RWPE1 (cell line): ENCODE data around the gene TLCD3A.

ENCODE experiments used
- CTCF ChIA-PET: fragments of 350-600 bp; sonication (Branson Sonifier 250); formaldehyde crosslinking; extraction: SDS; loops from one replicate; lab custom pipeline; 2021; lab: Yijun Ruan, JAX
- POLR2A ChIA-PET: fragments of 400-600 bp; formaldehyde crosslinking; extraction: SDS; loops from one replicate; lab custom pipeline; 2020; ENCODE audit warnings: antibody characterized with exemption; ENCODE audit not compliant: low non-redundant PET; lab: Yijun Ruan, JAX
- DNase-seq: peaks from one replicate; pipeline ENCODE4 v3.0.0; 2012; ENCODE audit warnings: low spot score
- H3K27ac ChIP-seq: fragments of 450-650 bp; 2 replicates; pipeline ENCODE4 v1.5.1; 2017
- TF ChIP-seq, protein P1 (sequence below): fragments of 450-650 bp; conservative IDR thresholded peaks from 2 replicates; pipeline ENCODE4 v1.5.1; 2017; ENCODE audit warnings: low read depth, mild to moderate bottlenecking

Gene TLCD3A

GRCh38 chr17:725084-725483 is 7.3 kb upstream of the TLCD3A start:
- DNase-seq = no peak
- ChIA-PET CTCF (no interaction called here), POLR2A (interaction anchor here (0.7 kb wide), 1 partner anchor 109 kb away, joined by 8 read pairs; no protein-coding TSS in a partner anchor)
- TF ChIP-seq, protein P1, sequence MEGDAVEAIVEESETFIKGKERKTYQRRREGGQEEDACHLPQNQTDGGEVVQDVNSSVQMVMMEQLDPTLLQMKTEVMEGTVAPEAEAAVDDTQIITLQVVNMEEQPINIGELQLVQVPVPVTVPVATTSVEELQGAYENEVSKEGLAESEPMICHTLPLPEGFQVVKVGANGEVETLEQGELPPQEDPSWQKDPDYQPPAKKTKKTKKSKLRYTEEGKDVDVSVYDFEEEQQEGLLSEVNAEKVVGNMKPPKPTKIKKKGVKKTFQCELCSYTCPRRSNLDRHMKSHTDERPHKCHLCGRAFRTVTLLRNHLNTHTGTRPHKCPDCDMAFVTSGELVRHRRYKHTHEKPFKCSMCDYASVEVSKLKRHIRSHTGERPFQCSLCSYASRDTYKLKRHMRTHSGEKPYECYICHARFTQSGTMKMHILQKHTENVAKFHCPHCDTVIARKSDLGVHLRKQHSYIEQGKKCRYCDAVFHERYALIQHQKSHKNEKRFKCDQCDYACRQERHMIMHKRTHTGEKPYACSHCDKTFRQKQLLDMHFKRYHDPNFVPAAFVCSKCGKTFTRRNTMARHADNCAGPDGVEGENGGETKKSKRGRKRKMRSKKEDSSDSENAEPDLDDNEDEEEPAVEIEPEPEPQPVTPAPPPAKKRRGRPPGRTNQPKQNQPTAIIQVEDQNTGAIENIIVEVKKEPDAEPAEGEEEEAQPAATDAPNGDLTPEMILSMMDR = no peak
- no peak overlapping the region for H3K27ac ChIP-seq

DNA sequence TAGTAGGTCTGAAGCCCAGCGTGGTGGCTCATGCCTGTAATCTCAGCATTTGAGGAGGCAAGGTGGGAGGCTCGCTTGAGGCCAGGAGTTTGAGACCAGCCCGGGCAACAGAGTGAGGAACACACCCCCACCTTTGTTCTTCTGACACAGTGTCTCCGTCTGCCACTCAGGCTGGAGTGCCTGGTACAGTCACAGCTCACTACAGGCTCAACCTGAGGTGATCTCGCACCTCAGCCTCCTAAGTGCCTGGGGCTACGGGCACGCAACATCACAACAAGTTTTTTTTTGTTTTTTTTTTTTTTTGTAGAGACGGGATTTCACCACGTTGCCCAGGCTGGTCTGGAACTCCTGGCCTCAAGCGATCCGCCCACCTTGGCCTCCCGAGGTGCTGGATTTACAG is 6.7 kb upstream of the TLCD3A start:
- DNase-seq = no peak
- H3K27ac ChIP-seq = peak overlapping the region; percentile 45
- POLR2A ChIA-PET = interaction anchor here (0.7 kb wide), 2 partner anchors 109 to 271 kb away, joined by 3 to 8 read pairs; no protein-coding TSS in a partner anchor
- CTCF ChIA-PET = interaction anchor here (1.0 kb wide), 1 partner anchor 55 kb away, joined by 3 read pairs; no protein-coding TSS in a partner anchor
- TF ChIP-seq, protein P1 = no peak

DNA sequence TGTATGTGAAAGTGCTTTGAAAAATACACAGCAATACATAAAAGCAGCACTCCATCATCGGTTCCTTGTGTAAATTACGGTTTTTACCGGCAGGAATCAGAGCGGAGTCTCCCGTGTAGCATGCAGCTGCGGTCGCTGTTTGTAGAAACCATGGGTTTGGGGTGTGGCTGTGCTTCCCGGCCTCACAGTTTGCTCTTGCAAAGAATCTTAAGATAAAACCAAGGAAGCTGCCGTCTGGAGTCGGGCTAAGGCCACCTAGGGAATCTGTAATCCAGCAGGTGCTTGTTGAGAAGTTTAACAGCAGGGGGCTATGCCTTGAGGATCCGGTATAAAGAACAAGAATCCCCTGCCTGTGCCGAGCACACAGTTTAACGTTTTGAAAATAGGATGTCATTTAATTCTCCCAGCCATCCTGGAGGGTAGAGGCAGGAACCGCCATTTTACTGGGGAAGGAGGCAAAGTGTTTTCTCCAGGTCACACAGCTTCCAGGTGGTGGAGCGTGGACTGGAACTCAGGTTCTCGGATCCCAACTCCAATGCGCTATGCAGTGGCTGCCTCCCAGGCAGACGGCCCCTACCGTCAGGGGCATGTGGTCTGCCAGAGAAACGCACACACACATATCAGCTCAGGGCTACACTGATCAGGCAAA is 6.0 kb upstream of the TLCD3A start:
- peak overlapping the region; percentile 45 for H3K27ac ChIP-seq
- CTCF ChIA-PET = interaction anchor here (1.0 kb wide), 1 partner anchor 54 kb away, joined by 3 read pairs; no protein-coding TSS in a partner anchor
- no peak for DNase-seq
- TF ChIP-seq, protein P1 = no peak
- POLR2A ChIA-PET = no interaction called here

- TF ChIP-seq, protein P1 = no peak
- CTCF ChIA-PET = interaction anchor here (0.6 to 1.2 kb wide), 2 partner anchors 29 to 114 kb away, joined by 3 to 6 read pairs; no protein-coding TSS in a partner anchor
- peak overlapping the region; percentile 94 for H3K27ac ChIP-seq
- peak; percentile 90 for DNase-seq
- POLR2A ChIA-PET = no interaction called here
Measured at GRCh38 chr17:728911-729310, 3.5 kb upstream of the TLCD3A start.

DNA sequence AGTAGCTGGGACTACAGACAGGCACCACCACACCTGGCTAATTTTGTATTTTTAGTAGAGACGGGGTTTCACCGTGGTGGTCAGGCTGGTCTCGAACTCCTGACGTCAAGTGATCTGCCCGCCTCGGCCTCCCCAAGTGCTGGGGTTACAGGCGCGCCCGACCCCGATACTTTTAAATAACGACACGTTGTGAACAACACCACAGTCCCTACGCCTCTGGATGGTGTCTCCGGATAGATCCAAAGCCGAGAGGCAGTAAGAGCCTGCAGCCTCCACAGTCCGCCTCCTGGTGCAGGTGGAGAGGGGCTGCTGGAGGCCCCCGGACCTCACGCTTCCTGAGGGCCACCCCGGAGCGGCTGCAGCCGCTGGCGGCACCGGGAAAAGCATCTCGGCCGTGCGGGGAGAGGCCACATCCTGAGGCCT is 741 bp upstream of the TLCD3A start:
- peak overlapping the region; percentile 94 for H3K27ac ChIP-seq
- POLR2A ChIA-PET = no interaction called here
- no peak for DNase-seq
- CTCF ChIA-PET = no interaction called here
- TF ChIP-seq, protein P1 = no peak

DNA sequence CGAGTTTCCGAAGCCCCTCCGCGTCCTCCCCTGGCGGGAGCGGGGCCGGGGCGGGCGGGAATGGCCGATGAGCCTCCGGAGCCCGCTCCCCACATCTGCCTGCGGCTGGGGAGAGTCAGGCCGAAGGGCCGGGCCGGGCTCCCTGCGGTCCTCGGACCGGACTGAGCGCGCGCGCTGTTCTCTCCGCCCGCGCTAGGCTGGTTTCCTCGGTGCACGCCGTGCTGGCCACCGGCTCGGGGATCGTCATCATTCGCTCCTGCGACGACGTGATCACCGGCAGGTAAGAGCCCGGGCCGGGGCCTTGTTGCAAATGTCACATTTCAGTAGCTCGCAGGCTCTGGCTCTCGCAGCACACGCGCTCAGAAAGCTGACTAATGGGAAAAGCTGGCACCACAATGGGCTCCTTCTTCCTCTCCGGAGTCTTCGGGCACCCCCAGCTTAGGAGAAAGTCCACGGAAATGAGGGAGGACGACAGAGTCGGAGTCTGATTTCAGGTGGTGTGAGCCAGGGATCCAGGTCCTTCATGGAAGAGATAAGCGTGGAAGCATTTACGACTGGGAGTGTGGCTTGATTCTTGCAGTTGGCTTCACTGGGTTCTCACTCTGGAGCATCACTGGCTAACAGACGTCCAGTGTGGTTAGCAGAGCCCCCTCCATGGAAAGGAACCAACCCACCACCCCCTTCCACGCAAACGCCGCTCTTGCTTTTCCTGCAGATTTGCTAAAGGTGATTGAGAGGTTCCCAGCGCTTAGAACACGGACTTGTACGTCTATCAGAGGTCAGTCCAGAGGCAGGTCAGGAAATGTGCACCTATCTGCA is 715 bp downstream of the TLCD3A start:
- ChIA-PET POLR2A (no interaction called here), CTCF (interaction anchor here (0.5 kb wide), 1 partner anchor 320 kb away, joined by 4 read pairs; no protein-coding TSS in a partner anchor)
- no peak for DNase-seq
- TF ChIP-seq, protein P1 = no peak
- H3K27ac ChIP-seq = peak overlapping the region; percentile 94
